GM21576 (cell line): ENCODE data around the gene CHMP1A.

Experiments used
- ATAC-seq: cut with Tn5 transposase; IDR thresholded peaks from one replicate; pipeline ENCODE4 v1.9.1; 2021; ENCODE audit warnings: mild to moderate bottlenecking, moderate library complexity; ENCODE audit not compliant: unreplicated experiment

Gene CHMP1A

DNA sequence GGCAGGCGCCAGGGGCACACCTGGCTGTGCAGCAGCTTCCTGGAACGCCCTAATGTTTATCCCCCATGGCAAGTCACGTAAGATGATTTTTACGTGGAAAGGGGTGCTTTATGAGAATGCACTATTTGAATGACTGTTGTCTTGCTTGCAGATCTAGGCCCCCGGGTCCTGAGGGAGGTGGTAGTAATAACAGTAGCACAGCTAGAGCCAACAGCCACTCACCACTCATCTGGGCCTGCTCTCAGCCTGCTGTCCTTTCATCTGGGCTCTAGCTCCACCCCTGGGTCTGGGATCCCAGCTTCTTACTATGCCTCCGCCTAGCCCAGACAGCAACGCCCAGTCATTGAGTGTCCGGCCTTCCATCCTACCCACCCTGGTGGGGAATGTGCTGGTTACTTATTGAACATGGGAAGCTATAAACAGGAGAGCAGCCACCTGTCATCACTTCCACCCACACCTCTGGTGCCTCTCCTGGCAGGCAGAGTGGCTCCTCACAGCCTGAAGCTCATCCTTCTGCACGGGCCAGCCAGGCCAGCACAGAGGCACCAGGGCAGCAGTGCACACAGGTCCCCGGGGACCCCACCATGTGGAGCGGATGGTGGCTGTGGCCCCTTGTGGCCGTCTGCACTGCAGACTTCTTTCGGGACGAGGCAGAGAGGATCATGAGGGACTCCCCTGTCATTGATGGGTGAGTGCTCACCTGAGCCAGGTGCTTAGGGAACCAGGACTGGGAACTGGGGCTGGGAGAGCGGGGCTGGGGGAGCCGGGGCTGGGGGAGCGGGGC, 27.5 kb downstream of the CHMP1A start:
- no peak for ATAC-seq

DNA sequence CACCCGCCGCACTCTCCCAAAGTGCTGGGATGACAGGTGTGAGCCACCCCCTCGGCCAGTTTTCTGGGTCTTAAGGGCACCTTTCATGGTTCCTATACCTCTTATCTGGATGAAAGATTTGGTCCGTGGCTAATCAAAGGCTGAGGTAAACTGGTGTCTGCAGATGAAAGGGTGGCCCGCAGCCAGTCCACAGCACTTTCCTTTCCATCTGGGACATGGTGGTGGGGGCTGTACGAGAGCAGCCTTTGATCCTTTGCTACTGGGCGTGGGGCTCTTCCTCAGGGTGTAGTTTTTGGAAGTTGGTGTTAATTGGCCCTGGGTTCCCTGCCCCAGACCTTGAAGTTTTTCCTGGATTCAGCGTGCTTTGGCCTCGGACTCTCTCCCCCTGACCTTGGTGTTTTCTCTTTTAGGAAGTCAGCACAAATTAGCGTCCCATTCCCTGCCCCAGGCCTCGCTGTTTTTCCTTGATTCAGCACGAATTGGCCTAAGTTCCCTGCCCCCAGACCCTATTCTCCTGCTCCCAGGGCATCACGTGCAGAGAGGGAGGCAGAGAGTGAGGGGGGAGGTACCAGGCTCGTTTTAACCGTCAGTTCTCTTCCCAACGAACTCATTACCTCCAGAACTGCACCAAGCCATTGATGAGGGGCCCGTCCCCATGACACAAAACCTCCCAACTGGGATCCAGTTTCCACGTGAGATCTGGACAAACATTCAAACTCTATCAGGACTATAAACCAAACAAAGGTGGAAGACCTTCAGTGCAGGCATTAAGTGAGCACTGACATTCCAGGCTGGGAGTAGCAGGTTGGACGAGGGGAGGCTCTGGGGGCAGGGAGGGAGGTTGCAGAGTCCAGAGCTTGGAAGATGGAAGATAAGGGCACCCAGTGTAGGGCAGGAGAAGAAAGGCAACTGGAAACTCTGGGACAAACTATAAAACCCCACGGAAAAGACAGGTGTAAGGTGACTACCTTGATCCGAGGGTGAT, 32.4 kb downstream of the CHMP1A start:
- ATAC-seq = no peak

DNA sequence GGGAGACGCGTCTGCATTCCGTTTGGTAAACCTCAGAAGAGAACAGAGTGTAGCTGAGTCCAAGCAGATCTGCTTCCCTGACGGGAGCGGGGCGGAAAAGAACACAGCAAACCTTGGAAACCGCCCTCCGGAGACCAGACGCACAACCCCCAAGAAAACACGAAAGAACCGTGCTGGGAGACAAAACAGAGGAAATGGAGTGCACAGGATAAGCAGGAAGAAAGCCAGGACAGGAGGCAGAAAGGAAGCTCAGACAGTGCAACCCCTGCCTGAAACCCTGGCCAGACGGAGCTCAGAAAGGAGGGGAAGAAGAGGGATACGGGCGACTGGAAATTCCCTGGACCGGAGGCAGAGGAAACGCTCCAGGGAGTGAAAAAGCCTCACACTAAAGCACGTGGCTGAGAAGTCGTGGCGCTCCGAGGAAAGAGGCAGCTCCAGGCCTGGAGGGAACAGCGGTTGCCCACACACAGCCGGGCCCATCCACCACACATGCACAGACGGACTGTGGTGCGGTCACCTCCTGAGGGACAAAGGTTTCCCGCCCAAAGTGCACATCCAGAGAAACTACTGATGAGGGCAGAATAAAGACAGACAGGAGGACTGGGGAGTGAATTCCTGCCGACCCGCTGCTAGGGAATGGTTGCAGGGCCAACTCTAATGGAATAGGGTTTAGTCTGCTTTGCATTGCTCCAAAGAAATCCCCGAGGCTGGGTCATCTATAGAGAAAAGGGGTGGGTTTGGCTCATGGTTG, 33.8 kb downstream of the CHMP1A start:
- ATAC-seq = no peak

DNA sequence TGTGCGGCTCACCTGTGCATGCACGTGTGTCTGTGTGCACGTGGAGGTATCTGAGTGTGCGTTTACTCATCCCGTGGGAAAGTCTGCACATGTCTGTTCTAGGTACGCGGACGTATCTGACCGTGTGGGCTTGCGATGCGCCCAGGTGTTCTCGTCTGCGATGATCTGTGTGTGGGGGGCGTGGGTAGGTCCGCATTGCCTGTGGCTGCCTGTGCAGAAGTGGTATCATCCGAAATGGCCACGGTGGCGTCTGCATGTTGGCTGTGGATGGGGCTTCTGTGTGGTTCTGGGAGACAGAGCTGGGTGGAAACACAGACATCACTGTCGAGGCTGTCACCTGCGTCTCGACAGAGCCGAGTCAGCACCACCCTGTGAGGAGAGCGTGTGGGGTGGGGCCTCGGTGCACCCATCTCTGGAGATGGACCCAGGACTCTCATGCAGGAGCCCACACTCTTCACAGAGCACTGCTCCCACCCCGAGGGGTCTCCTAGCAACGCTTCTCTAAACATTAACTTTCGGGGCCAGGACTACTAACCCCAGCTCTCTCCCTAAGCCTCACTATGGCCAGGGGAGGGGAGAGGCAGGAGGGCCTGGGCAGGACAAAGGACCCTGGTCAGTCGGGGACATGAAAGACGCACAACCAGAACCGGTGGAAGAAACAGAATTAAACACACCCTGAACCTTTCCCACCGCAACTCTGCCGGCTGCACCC, 35.7 kb downstream of the CHMP1A start:
- ATAC-seq = no peak

DNA sequence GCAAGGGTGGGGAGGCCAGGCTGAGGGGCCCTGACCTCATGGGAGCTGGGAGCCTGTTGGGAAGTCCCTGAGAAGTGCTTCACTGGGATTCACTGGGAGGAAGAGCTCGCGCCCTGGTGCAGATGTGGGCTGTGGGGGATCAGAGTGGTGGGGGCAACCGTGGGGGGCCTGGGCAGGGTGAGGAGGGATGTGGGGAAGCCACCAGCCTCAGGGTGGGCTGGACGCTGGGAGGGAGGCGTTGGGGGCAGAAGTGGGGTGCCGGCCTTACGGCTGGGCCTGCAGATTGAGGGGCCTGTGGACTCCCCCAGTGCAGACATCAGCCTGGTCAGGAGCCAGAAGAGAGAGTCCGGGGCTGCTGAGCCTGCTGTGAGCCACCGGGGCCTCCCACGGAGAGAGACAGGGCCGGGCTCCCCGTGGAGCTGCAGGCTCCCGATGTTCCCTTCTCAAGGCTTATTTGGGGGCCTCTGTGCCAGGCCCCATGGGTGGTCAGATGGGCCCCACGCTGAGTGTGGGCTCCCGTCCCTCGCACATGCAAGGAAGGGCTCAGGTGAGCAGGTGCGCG, 36.3 kb downstream of the CHMP1A start:
- no peak for ATAC-seq

DNA sequence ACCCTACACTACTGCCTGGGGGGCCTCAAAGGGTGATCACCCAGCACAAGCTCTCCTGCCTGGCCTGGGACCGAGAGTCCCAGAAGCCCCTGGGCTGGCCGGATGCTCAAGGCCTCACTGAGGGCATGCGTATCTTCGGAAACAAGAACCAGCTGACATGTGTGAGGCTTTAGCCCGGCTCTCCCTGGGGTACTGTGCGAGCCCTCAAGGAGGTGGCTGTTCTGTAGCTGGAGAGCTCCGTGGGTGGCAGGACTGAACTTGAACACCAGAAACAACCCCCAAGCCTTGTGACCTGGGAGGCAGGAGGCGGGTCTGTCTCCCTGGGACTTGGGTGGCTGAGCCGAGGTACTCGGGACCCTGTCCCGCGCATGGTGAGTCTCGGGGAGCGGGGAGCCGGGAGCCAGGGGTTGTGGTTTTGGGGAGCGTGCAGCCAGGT, 37.1 kb downstream of the CHMP1A start:
- ATAC-seq = no peak

DNA sequence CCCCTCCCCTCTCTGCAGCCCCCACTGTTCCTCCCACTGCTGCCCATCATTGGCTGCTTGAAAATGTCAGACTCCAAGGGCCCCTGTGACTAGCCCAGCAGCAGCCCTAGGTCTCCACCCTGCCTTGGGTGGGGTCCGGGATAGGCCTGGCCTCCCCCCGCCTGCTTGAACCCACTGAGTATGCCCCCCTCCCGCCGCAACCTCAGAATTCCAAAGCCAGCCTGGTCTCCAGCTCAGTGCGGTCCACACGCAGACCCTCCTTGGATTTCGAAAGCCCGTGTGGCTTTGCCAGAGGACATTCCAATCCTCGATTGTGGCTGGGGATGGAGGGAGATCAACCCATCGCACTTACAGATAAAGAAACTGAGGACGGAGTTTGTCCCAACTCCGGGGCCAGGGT, 37.7 kb downstream of the CHMP1A start:
- ATAC-seq = no peak

DNA sequence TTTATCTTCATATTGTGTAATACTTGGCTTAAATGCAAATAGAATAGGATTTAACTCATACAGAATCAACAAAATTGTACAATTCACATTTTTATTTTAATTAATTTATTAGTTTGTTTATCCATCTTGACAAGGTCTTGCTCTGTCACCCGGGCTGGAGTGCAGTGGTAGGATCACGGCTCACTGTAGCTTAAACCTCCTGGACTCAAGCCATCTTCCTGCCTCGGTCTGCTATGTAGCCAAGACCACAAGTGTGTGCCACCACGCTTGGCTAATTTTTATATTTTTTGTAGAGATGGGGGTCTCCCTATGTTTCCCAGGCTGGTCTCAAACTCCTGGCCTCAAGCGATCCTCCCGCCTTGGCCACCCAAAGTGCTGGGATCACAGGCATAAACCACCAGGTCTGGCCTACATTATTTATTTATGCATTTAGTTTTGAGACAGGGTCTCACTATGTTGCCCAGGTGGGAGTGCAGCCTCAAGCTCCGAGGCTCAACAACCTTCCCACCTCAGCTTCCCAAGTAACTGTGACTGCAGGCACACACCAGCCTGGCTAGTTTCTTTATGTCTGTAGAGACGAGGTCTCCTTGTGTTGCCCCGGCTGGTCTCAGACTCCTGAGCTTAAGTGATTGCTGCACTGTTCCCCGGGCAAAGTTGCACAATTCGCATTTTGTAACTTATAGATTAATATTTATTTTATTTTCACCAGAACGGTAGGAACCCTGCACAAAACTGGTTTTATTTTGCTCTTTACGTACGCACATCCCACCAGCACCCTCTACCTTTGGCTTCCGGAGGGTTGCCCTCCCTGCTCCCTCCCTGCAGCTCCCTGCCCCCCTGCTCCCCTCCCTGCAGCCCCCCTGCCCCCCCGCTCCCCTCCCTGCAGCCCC, 39.2 kb downstream of the CHMP1A start:
- ATAC-seq = no peak

DNA sequence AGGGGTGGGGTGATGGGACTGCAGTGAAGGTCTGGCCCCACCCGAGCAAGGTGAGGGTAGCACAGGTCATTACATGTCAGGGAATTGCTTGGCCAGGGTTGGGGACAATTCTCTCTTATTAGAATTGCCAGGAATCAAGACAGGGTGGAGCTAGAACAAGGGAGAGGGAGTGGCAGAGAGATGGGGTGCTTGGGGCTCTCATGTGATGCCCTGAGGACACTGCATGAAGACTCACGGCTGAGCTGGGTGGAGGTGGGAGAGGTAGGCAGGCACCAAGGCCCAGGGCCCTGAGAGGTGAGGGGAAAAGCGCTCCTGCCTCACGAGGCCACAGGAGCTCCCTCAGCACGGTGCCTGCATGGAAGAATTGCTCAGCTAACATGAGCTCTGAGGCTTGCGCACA, 40.5 kb downstream of the CHMP1A start:
- ATAC-seq = no peak

DNA sequence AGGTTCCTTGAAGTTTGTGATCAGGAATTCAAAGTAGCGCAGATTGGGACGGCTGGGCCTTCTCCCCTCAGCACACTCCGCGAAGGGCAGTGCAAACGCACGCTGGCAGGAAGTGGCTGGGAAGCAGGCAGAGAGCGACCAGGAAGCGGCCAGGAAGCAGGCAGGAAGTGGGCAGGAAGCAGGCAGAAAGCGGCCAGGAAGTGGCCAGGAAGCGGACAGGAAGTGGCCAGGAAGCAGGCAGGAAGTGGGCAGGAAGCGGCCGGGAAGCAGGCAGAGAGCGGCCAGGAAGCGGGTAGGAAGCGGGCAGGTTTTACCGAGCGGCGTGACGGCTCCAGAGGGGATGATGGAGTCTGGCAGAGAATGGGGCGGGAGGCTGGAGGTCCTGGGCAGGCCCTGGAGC, 40.9 kb downstream of the CHMP1A start:
- ATAC-seq = no peak

DNA sequence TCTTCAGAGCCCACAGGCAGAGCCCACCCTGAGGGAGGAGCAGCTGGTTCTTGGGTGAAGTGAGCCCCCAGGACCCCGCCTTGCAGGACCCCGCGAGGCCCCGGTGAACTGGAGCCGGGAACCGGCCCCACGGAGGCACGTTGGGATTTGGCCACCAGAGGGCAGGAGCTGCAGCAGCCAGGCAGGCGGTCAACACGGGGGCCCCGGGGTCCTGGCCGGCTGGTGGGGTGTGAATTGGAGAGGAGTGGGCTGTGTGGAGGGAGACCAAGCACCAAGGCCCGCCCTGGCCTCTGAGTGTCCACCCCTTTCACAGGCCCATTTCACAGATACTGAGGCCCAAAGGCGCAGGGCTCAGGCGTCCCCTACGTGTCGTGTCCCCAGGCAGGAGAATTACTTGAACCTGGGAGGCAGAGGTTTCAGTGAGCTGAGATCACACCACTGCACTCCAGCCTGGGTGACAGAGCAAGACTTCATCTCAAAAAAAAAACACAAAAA, 41.9 kb downstream of the CHMP1A start:
- ATAC-seq = no peak

DNA sequence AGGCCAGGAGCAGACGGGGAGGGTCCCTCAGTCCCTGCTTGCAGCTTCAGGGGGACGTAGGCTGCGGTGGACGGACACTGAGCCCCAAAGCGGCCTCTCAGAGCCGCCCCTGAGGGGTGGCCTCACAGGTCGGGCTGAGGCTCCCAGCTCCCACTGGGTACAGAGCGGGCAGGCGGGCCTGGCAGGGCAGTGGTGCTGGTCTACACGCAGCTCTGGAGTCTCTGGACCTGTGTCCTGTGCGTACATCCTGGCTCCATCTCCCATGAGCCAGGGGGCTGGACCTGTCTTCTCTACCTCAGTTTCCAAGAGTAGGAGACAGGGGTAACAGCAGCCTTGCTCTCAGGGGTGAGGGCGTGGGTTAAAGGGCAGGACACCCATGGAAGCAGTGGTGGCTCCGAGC, 42.3 kb downstream of the CHMP1A start:
- no peak for ATAC-seq

DNA sequence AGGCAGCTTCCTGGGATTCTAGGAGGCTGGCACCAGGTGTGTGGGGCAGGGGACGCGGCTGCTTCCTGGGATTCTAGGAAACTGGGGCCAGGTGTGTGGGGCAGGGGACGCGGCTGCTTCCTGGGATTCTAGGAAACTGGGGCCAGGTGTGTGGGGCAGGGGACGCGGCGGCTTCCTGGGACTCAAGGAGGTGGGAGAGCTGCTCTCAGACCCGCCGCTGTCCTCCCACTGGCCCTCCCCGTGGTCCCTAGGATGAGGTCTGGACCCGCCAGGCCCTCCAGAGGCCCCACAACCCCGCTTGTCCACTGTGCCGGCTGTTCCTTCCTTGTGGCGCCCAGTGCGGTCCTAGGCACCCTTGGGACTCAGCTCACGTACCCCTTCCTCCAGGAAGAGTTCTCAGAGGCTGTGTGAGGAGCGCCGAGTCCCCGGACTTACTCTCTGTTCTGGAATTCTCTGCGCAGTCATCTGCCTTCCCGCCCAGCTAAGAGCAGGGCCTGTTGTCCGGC, 43.5 kb downstream of the CHMP1A start:
- no peak for ATAC-seq

DNA sequence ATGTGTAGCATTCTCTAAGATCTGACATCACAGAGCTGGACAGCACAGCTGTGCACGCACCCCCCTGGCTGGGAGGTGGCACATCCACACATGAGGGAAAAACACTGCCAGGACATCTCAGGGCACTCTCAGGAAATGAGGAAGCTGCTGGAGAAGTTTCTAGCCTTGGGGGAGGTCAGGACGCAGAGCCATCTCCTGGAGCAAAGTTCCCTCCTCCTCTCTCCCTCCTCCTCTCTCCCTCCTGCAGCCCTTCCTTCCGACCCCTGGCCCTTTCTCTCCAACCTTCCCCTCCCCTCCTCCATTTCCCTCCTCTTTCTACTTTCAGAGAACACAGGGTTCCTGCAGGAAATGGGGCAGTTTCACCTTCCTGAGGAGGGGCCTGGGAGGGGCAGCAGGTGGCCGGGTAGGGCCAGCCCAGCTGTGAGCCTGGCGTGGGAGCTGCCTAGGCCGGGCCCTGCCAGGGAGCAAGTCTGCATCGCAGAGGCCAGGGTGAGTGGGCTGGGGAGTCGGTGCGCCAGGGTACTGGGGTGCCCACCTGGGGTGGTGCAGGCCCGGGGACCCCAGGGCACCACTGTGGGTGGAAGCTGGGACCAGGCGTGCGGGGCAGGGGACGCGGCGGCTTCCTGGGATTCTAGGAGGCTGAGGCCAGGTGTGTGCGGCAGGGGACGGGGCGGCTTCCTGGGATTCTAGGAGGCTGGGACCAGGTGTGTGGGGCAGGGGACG, 44.1 kb downstream of the CHMP1A start, which contains the start of gene DPEP1:
Gene DPEP1 (plus strand): TSS at position 412 of the 723 bp plus-strand sequence. CDS start 16,769 bp downstream, outside the sequence.
- ATAC-seq = no peak

DNA sequence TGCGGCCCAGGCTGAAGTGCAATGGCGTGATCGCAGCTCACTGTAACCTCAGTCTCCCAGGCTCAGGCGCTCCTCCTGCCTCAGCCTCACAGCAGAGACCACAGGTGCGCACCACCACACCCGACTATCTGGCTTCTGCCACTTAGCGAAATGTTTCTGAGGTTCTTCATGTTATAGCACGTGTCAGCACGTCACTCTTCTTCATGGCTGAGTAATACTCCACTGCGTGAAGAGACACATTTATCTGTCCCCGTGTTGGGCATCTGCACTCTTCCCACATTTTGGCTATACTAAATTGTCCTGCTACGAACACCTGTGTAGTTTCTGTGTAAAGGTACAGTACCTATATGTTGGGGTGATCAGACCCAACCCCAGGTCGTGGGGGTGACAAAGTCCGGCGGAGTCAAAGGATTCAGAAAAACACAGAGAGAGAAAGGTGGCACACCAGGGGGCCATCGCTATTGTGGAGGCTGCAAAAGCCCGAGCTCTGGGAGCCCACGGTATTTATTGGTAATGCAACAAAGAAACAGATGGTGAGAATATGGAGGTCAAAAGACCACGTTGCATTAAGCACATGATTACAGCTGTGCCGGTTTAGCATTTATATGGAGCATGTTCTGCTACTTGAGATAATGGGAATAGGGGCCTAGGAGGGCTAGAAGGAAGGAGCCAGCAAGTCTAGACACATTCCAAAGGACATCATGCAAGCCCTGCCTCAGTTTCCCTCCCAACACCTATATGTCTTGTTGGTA, 44.9 kb downstream of the CHMP1A start:
- no peak for ATAC-seq

DNA sequence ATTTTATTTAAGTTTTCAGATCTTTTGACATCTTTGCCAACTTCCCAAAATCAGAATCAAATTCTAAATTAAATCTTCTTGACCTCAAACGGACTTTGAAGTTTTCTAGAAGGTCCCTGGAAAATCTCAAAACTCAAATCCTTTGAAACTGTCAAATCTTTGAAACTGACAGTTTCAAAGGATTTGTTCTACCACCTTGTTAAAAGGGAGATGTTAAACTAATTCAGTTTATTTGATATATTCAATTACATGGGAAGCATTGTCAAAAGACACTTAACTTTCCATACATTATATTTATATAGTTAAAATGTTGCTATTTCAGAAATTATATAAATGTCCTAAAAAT, 47.4 kb downstream of the CHMP1A start:
- no peak for ATAC-seq

DNA sequence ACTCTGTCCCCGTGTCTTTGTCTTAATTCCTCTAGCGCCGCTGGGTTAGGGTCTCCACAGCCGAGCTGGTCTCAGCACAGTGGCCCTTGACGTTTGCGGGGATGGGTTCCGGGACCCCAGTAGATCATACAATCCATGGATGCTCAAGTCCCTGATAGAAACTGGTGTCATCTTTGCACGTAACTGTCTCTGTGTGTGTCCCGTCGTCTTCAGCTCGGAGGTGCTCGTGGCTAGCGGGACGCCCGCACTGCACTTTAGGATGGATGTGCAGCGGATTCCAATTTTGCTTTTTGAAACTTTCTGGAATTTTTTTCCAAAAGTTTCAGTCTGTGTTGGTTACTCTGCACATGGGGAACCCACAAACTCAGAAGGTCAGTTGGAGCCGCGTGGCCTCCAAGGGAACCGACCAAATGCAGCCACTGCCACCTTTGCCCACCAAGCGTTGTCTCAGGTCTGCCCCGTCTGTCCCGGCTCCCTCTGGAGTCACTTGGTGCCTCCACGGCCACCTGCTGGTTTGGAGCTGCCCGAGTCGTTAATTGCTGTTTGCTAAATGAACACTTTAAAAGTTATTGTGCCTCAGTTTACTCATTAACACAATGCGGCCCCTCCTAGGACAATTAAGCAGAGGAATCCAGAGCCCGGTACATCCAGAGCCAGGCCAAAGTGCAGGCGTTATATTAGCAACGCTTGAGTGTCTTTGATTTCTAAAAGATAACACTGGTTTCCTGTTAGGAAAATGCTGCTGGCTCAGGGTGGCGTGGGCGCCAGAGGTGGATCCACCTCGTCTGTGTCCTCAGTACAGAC, 49.4 kb downstream of the CHMP1A start:
- no peak for ATAC-seq
